ENCODE measurements around the gene ARHGAP20. TPM values are rescaled to one million over a fixed set of nuclear protein-coding genes. Genes with fewer than 3 reads are reported as not detected.

ARHGAP20 gene
- total and polyA plus RNA-seq, 4 donors: 0.46 to 1.5 (median 0.73) TPM

- Histone ChIP-seq H3K9me3 (ENCODE audit: control insufficient read depth in 4 of 4, low read length in 3 of 4) (no peaks in the 10 kb centered on the region), H3K4me1 (ENCODE audit: control insufficient read depth in 4 of 4, insufficient read depth in 4 of 4, low read length in 3 of 4) (no peaks in the 10 kb centered on the region), H3K27me3 (ENCODE audit: control insufficient read depth in 4 of 4, insufficient read depth in 4 of 4, low read length in 3 of 4) (no peaks in the 10 kb centered on the region), H3K9ac (ENCODE audit: low read depth in 1 of 2, low read length in 2 of 2) (no peak overlapping the region), H3K4me3 (ENCODE audit: low read depth in 1 of 3, low read length in 3 of 3) (no peak overlapping the region), H3K36me3 (ENCODE audit: control insufficient read depth in 4 of 4, insufficient read depth in 3 of 4, low read depth in 1 of 4, low read length in 3 of 4) (no peaks in the 10 kb centered on the region), H3K27ac (ENCODE audit: low read depth in 1 of 2, low read length in 2 of 2) (no peak overlapping the region)
- TF ChIP-seq SP1 (IDR thresholded peaks at IDR 0.05): no peak
- TF ChIP-seq GABPA (IDR thresholded peaks at IDR 0.05 in 1 of 2, conservative IDR thresholded peaks at IDR 0.05 in 1 of 2): no peak
- no peak for TF ChIP-seq FOXA2 (IDR thresholded peaks at IDR 0.05)
- TF ChIP-seq RXRA (IDR thresholded peaks at IDR 0.05): no peak
- TF ChIP-seq MAX (IDR thresholded peaks at IDR 0.05): no peak
- TF ChIP-seq ATF3 (IDR thresholded peaks at IDR 0.05): no peak
- TF ChIP-seq YY1 (IDR thresholded peaks at IDR 0.05): no peak
- TF ChIP-seq HNF4A (conservative IDR thresholded peaks at IDR 0.05): no peak
- no peak for TF ChIP-seq FOXA1 (IDR thresholded peaks at IDR 0.05)
- no peak for TF ChIP-seq HNF4G (IDR thresholded peaks at IDR 0.05)
- no peak for TF ChIP-seq JUND (IDR thresholded peaks at IDR 0.05)
- no peak for TF ChIP-seq EGR1 (IDR thresholded peaks at IDR 0.05; ENCODE audit: low read depth in 2 of 2)
- no peak for TF ChIP-seq NR2F2 (IDR thresholded peaks at IDR 0.05)
- no peak for DNase-seq (ENCODE audit: low spot score)
- 96% methylated on average over 2 of the region's 2 CpGs for WGBS
Observed at GRCh38 chr11:110645253-110645652, 67.0 kb downstream of the ARHGAP20 start.

- no peak overlapping the region for H3K27ac ChIP-seq (ENCODE audit: low read depth in 1 of 2, low read length in 2 of 2)
Observed at GRCh38 chr11:110634370-110634769, 77.9 kb downstream of the ARHGAP20 start.

More at GRCh38 chr11:110634370-110634769, 77.9 kb downstream of the ARHGAP20 start:
- Histone ChIP-seq H3K4me3 (ENCODE audit: low read depth in 1 of 3, low read length in 3 of 3) (no peak overlapping the region), H3K36me3 (ENCODE audit: control insufficient read depth in 4 of 4, insufficient read depth in 3 of 4, low read depth in 1 of 4, low read length in 3 of 4) (no peaks in the 10 kb centered on the region), H3K9me3 (ENCODE audit: control insufficient read depth in 4 of 4, low read length in 3 of 4) (no peaks in the 10 kb centered on the region), H3K4me1 (ENCODE audit: control insufficient read depth in 4 of 4, insufficient read depth in 4 of 4, low read length in 3 of 4) (no peaks in the 10 kb centered on the region), H3K27me3 (ENCODE audit: control insufficient read depth in 4 of 4, insufficient read depth in 4 of 4, low read length in 3 of 4) (no peaks in the 10 kb centered on the region), H3K9ac (ENCODE audit: low read depth in 1 of 2, low read length in 2 of 2) (no peak overlapping the region)
- TF ChIP-seq TAF1 (conservative IDR thresholded peaks at IDR 0.05) (no peak), NR2F2 (IDR thresholded peaks at IDR 0.05) (no peak), YY1 (IDR thresholded peaks at IDR 0.05) (no peak), CTCF (IDR thresholded peaks at IDR 0.05; ENCODE audit: low read depth, low read length, missing input control) (no peak), REST (IDR thresholded peaks at IDR 0.05) (no peak), ZBTB33 (IDR thresholded peaks at IDR 0.05) (no peak), HNF4G (IDR thresholded peaks at IDR 0.05) (no peak), ATF3 (IDR thresholded peaks at IDR 0.05) (no peak), FOXA2 (IDR thresholded peaks at IDR 0.05) (no peak)
- no peak for DNase-seq (ENCODE audit: low spot score)
